Right atrium auricular region (tissue), 2 donors: ENCODE results near the gene ASPHD1. TPM values are rescaled to one million over a fixed set of nuclear protein-coding genes. Genes with fewer than 3 reads are reported as not detected.
"Not testable (repeated sequence)": the region's sequence is repeated elsewhere in the genome, so short reads cannot be mapped to it uniquely, and the experiment has no call there.

Experiments
- DNase-seq: peaks from one replicate; pipeline ENCODE4 v3.0.0-alpha.2; 2019; ENCODE audit warnings: low spot score
- H3K27ac ChIP-seq, 2 donors: fragments of 200-600 bp; sonication (generic); 1 replicate in 1 of 2; 2 replicates in 1 of 2; pipeline ENCODE4 v1.5.1; 2016 to 2019
- H3K27me3 ChIP-seq, 2 donors: fragments of 200-600 bp; sonication (generic); one replicate each; pipeline versions ENCODE4 v1.5.1 to v1.6.0; 2017 to 2019
- H3K36me3 ChIP-seq: fragments of 200-600 bp; sonication (generic); one replicate; pipeline ENCODE4 v1.5.1; 2016
- H3K4me1 ChIP-seq, 2 donors: fragments of 200-600 bp; sonication (generic); one replicate each; pipeline versions ENCODE4 v1.5.1 to v1.6.0; 2017 to 2019
- H3K4me3 ChIP-seq, 2 donors: fragments of 200-600 bp; sonication (generic); 1 replicate in 1 of 2; 2 replicates in 1 of 2; pipeline ENCODE4 v1.5.1; 2017 to 2019; ENCODE audit warnings: mild to moderate bottlenecking in 1 of 2, moderate library complexity in 1 of 2
- H3K9me3 ChIP-seq, 2 donors: fragments of 200-600 bp; sonication (generic); one replicate each; pipeline ENCODE4 v1.5.1; 2019
- total RNA-seq, 2 donors: library from RNA; depleted of rRNA; stranded (reverse); fragments of >200 nt; gene quantifications; one replicate each; pipeline ENCODE4 v1.1.0, GENCODE V29; 2016
- TF ChIP-seq, protein P1 (sequence below), 2 donors: fragments of 200-600 bp; sonication (generic); IDR thresholded peaks; one replicate each; pipeline ENCODE4 v1.5.1; 2019; ENCODE audit warnings: antibody characterized with exemption in 2 of 2

Gene ASPHD1
- total RNA-seq, 2 donors from 2014 or later = 1.5 to 3.2 TPM

DNA sequence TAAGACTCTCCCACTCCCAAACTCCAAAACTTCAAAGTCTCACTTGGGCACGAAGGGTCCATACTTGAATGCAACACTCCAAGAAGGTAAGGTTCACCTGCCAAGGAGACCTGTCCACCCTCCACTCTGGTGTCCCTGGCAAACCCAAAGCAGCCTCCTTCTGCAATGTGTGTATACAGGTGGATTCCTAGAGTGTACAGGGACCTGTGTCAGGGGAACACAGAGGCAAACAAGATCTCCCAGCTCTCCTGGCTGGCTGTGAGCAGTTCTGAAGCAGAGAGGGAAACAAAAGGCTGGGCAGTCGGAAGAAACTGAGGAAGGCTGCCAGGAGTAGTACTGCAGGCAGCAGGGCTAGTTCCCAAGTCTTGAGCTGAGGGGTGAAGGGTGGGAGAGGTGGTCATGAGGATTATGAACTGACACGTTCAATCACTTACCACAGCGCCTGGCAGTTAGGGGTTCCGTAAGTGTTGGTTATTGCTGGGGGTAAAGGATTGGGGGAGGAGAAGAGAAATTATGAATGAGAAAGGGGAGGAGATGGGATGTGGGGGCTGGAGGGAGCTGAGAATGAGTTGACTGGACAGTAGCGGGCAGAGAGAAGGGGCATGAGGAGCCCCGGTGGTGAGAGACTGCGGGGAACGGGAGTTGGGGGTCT is 24.9 kb downstream of the ASPHD1 start:
- peaks cover 11% of the 10 kb centered on the region for H3K36me3 ChIP-seq
- peak overlapping the region in 1 of 2 donors; percentile 87 for H3K27ac ChIP-seq
- TF ChIP-seq, protein P1, sequence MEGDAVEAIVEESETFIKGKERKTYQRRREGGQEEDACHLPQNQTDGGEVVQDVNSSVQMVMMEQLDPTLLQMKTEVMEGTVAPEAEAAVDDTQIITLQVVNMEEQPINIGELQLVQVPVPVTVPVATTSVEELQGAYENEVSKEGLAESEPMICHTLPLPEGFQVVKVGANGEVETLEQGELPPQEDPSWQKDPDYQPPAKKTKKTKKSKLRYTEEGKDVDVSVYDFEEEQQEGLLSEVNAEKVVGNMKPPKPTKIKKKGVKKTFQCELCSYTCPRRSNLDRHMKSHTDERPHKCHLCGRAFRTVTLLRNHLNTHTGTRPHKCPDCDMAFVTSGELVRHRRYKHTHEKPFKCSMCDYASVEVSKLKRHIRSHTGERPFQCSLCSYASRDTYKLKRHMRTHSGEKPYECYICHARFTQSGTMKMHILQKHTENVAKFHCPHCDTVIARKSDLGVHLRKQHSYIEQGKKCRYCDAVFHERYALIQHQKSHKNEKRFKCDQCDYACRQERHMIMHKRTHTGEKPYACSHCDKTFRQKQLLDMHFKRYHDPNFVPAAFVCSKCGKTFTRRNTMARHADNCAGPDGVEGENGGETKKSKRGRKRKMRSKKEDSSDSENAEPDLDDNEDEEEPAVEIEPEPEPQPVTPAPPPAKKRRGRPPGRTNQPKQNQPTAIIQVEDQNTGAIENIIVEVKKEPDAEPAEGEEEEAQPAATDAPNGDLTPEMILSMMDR (IDR thresholded peaks at IDR 0.05) = no peak

DNA sequence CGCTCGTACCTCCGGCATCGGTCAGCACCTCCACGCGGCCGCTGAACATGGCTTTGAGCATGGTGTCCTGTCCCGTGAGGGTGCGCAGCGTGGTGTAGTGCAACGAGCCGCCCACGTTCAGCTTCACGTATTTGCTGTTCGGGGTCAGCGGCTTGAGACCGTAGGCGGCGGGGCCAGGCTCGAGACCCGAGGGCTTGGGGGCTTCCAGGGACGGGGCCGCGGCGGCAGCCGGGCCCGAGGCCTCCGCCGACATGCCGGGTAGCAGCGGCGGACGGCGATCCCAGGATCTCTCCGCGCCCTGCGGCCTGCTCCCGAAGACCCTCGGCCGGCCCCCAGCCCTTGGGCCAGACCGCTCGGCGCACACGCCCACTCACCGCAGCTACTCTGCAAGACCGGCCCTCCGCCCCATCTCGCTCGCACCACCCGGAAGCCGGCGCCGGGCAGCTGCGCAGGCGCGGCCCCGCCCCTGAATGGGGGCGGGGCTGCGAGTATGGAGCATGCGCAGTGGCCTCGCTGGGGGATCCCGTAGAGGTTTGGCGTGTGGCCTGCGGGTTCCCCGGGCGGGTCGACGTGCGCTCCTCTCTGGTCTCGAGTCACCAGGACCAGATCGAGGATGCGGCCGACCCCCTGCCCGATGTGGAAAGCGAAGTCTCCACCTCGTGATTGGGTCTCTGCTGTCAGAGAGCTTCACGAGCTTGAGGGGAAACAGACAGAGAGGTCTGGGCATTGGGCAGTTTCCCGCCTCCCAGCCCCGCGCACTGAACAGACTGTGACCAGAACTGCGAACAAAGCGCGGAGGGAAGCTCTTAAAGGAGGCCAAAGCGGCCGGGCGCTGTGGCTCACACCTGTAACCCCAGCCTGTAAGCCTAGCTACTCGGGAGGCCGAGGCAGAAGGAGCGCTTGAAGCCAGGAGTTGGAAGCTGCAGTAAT is 25.8 kb downstream of the ASPHD1 start, which contains the start of gene KCTD13:
TSS of gene KCTD13 (minus strand) at position 446 of the 930 bp plus-strand sequence. CDS start at position 253, 193 bp downstream.
- Histone ChIP-seq H3K36me3 (peaks cover 11% of the 10 kb centered on the region), H3K27me3 (no peaks in the 10 kb centered on the region), H3K4me1 (peaks cover 0 to 19% of the 10 kb centered on the region in 2 donors), H3K4me3 (peak within 1 kb of the TSS; percentile 81 to 98), H3K9me3 (no peaks in the 10 kb centered on the region), H3K27ac (peak within 1 kb of the TSS; percentile 86 to 87)
- DNase-seq = peak; percentile 88
- TF ChIP-seq, protein P1 (IDR thresholded peaks at IDR 0.05) = no peak

More for the DNA sequence above, 24.9 kb downstream of the ASPHD1 start:
- H3K27me3 ChIP-seq = no peaks in the 10 kb centered on the region
- no peaks in the 10 kb centered on the region for H3K9me3 ChIP-seq
- peak overlapping the region; percentile 81 to 98 for H3K4me3 ChIP-seq
- no peak for DNase-seq
- H3K4me1 ChIP-seq = peaks cover 0 to 19% of the 10 kb centered on the region in 2 donors

DNA sequence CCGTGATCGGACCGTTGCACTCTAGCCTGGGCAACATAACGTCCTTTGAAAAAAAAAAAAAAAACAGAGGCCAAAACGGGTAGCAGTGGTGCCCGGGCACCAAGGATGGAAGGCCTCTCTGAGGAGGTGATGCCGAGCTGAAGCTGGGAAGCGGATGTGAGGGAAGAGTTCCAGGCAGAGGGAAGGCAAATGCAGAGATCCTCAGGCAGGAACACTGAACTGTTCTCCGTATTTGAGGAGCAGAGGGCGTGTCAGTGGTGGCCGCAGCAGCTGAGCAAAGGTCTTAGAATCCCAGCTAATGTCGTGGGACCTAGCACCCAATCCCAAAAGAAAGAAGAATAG is 26.4 kb downstream of the ASPHD1 start:
- Histone ChIP-seq H3K4me3 (peak overlapping the region; percentile 81 to 98), H3K9me3 (no peaks in the 10 kb centered on the region), H3K4me1 (peaks cover 0 to 19% of the 10 kb centered on the region in 2 donors), H3K27me3 (no peaks in the 10 kb centered on the region), H3K27ac (peak overlapping the region; percentile 86 to 87), H3K36me3 (peaks cover 11% of the 10 kb centered on the region)
- no peak for DNase-seq
- TF ChIP-seq, protein P1 (IDR thresholded peaks at IDR 0.05) = no peak

DNA sequence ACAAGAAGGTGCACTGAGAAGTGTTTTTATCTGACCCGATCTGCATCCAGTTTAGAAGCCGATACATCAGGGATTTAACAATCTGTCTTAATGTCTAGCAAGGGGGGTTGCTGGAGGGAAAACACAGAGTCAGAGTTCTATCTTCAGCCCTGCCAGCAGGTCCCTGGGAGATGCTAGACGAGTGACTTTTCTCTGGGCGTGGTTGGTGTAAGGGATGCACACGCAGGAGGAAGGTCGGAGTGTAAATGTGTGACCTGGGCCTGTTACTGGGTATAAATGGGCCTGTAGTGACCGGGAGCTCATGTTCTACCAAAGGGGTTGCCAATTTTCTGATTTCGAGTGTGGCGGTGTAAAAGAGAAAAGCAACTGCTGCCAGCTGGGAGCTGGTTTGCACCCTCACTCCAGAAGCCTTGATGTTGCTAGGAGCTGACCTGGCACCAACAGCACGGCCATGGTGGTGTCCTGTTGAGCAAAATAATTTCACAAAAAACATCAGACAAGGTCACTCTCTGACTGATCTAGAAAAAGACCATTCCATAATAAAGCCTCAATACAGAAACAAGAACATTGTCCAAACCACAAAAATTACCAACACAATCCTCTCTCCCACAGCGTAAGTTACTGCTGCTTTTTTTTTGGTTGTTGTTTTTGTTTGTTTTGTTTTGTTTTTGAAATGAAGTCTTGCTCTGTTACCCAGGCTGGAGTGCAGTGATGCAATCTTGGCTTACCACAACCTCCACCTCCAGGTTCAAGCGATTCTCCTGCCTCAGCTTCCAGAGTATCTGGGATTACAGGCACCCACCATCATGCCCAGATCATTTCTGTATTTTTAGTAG is 27.0 kb downstream of the ASPHD1 start:
- no peak overlapping the region for H3K27ac ChIP-seq
- H3K27me3 ChIP-seq = no peaks in the 10 kb centered on the region
- peak overlapping the region in 1 of 2 donors; percentile 98 for H3K4me3 ChIP-seq
- peaks cover 0 to 19% of the 10 kb centered on the region in 2 donors for H3K4me1 ChIP-seq
- peaks cover 9% of the 10 kb centered on the region for H3K36me3 ChIP-seq
- TF ChIP-seq, protein P1 (IDR thresholded peaks at IDR 0.05) = no peak
- DNase-seq = no peak
- H3K9me3 ChIP-seq = no peaks in the 10 kb centered on the region

DNA sequence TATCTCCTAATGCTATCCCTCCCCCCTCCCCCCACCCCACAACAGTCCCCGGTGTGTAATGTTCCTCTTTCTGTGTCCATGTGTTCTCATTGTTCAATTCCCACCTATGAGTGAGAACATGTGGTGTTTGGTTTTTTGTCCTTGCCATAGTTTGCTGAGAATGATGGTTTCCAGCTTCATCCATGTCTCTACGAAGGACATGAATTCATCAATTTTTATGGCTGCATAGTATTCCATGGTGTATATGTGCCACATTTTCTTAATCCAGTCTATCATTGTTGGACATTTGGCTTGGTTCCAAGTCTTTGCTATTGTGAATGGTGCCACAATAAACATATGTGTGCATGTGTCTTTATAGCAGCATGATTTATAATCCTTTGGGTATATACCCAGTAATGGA is 31.5 kb downstream of the ASPHD1 start:
- H3K36me3 ChIP-seq, DNase-seq, H3K27ac ChIP-seq, H3K4me3 ChIP-seq, H3K27me3 ChIP-seq, H3K4me1 ChIP-seq, H3K9me3 ChIP-seq: not testable (repeated sequence)
